ENCODE data around the gene KIAA1671.

DNA sequence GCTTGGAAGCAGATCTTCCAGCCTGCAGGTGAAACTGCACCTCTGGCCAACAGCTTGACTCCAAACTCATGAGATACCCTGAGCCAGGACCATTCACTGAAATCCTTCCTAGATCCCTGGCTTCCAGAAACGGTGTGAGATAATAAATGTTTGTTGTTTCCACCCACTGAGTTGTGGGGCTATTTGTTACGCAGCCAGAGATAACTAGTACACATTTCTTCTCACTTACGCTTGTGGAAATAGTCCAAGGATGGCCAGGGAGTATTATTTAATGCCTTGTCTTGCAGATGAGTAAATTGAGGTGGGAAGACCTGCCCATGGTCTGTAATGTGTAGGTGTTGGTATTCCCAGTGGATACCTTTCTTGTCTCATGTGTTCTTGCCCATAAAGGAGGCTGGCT is 171.2 kb downstream of the KIAA1671 start:
- TF ChIP-seq POLR2A (IDR thresholded peaks at IDR 0.05; ENCODE audit: low read depth, low read length) (no peak), POLR2AphosphoS5 (IDR thresholded peaks at IDR 0.05; ENCODE audit: low read depth, low read length) (no peak)

Data from GM12891 (cell line).